ENCODE data around the gene APOA1.

The APOA1 gene

GRCh38 chr11:116814502-116814901 lies 22.9 kb downstream of the APOA1 start:
- H3K4me3 ChIP-seq (ENCODE audit: low read depth, low read length), result no peak overlapping the region
- TF ChIP-seq CTCF (IDR thresholded peaks at IDR 0.05; ENCODE audit: low read depth, low read length), result no peak

GRCh38 chr11:116813781-116814471 lies 23.5 kb downstream of the APOA1 start:
- H3K4me3 ChIP-seq (ENCODE audit: low read depth, low read length), result no peak overlapping the region
- TF ChIP-seq CTCF (IDR thresholded peaks at IDR 0.05; ENCODE audit: low read depth, low read length), result no peak

- TF ChIP-seq CTCF (IDR thresholded peaks at IDR 0.05; ENCODE audit: low read depth, low read length), result no peak
- H3K4me3 ChIP-seq (ENCODE audit: low read depth, low read length), result no peak overlapping the region
Measured at GRCh38 chr11:116813170-116813569, 24.3 kb downstream of the APOA1 start.

- no peak for TF ChIP-seq CTCF (IDR thresholded peaks at IDR 0.05; ENCODE audit: low read depth, low read length)
- no peak overlapping the region for H3K4me3 ChIP-seq (ENCODE audit: low read depth, low read length)
Measured at GRCh38 chr11:116812109-116812508, 25.3 kb downstream of the APOA1 start.

GRCh38 chr11:116811194-116811593 lies 26.2 kb downstream of the APOA1 start:
- no peak overlapping the region for H3K4me3 ChIP-seq (ENCODE audit: low read depth, low read length)
- no peak for TF ChIP-seq CTCF (IDR thresholded peaks at IDR 0.05; ENCODE audit: low read depth, low read length)

GRCh38 chr11:116808262-116809175 lies 28.9 kb downstream of the APOA1 start:
- H3K4me3 ChIP-seq (ENCODE audit: low read depth, low read length), result no peak overlapping the region
- no peak for TF ChIP-seq CTCF (IDR thresholded peaks at IDR 0.05; ENCODE audit: low read depth, low read length)
